H9 (cell line): ENCODE data around the gene MEF2A. TPM values are rescaled to one million over a fixed set of nuclear protein-coding genes. Genes with fewer than 3 reads are reported as not detected.

ENCODE experiments used
- DNase-seq: peaks from one replicate; pipeline ENCODE4 v3.0.0-alpha.2; 2017
- H2AFZ ChIP-seq: one replicate; pipeline ENCODE4 v1.6.1; 2013; ENCODE audit warnings: mild to moderate bottlenecking, low read length, control low read depth, moderate library complexity
- H2AK5ac ChIP-seq: 2 replicates; pipeline ENCODE4 v1.6.1; 2013; ENCODE audit warnings: low read length, control low read depth, mixed read lengths; ENCODE audit not compliant: insufficient read length
- H2BK120ac ChIP-seq: one replicate; pipeline ENCODE4 v1.6.1; 2013; ENCODE audit warnings: low read depth, mild to moderate bottlenecking, low read length, control low read depth, inconsistent platforms; ENCODE audit not compliant: poor library complexity, severe bottlenecking
- H2BK12ac ChIP-seq: 2 replicates; pipeline ENCODE4 v1.6.1; 2013; ENCODE audit warnings: low read length, control low read depth, mixed read lengths, low read depth; ENCODE audit not compliant: insufficient read length
- H2BK15ac ChIP-seq: 2 replicates; pipeline ENCODE4 v1.6.1; 2013; ENCODE audit warnings: low read depth, low read length, control low read depth
- H2BK20ac ChIP-seq: one replicate; pipeline ENCODE4 v1.6.1; 2013; ENCODE audit warnings: low read depth, mild to moderate bottlenecking, low read length, control low read depth, inconsistent platforms; ENCODE audit not compliant: poor library complexity, severe bottlenecking
- H2BK5ac ChIP-seq: 2 replicates; pipeline ENCODE4 v1.6.1; 2013; ENCODE audit warnings: low read length, control low read depth, mixed read lengths; ENCODE audit not compliant: insufficient read length
- H3K14ac ChIP-seq: 2 replicates; pipeline ENCODE4 v1.6.1; 2013; ENCODE audit warnings: low read length, control low read depth; ENCODE audit not compliant: insufficient read depth
- H3K18ac ChIP-seq: 2 replicates; pipeline ENCODE4 v1.6.1; 2013; ENCODE audit warnings: low read depth, mild to moderate bottlenecking, mixed read lengths, low read length, control low read depth; ENCODE audit not compliant: insufficient read length
- H3K23ac ChIP-seq: 2 replicates; pipeline ENCODE4 v1.6.1; 2013; ENCODE audit warnings: low read length, control low read depth, mixed read lengths, low read depth; ENCODE audit not compliant: insufficient read length
- H3K23me2 ChIP-seq: 2 replicates; pipeline ENCODE4 v1.6.1; 2013; ENCODE audit warnings: low read depth, mild to moderate bottlenecking, mixed read lengths, low read length, control low read depth; ENCODE audit not compliant: insufficient read length, poor library complexity, severe bottlenecking
- H3K27ac ChIP-seq: 2 replicates; pipeline ENCODE4 v1.5.1; 2013; ENCODE audit warnings: low read length, control low read depth, mixed read lengths, low read depth; ENCODE audit not compliant: insufficient read length
- H3K27me3 ChIP-seq: 2 replicates; pipeline ENCODE4 v1.6.1; 2013; ENCODE audit warnings: low read length, control low read depth, inconsistent platforms; ENCODE audit not compliant: insufficient read depth
- H3K4ac ChIP-seq: 2 replicates; pipeline ENCODE4 v1.6.1; 2013; ENCODE audit warnings: low read depth, mild to moderate bottlenecking, control low read depth, inconsistent platforms, low read length, moderate library complexity
- H3K4me1 ChIP-seq: 2 replicates; pipeline ENCODE4 v1.6.1; 2013; ENCODE audit warnings: low read length, control low read depth, inconsistent platforms; ENCODE audit not compliant: insufficient read depth
- H3K4me2 ChIP-seq: 2 replicates; pipeline ENCODE4 v1.6.1; 2013; ENCODE audit warnings: low read length, control low read depth, mixed read lengths; ENCODE audit not compliant: insufficient read length, insufficient read depth
- H3K56ac ChIP-seq: 2 replicates; pipeline ENCODE4 v1.6.1; 2013; ENCODE audit warnings: low read depth, mild to moderate bottlenecking, mixed read lengths, low read length, control low read depth; ENCODE audit not compliant: insufficient read length
- H3K79me1 ChIP-seq: 2 replicates; pipeline ENCODE4 v1.6.1; 2013; ENCODE audit warnings: low read depth, mild to moderate bottlenecking, moderate library complexity, low read length, control low read depth, inconsistent platforms; ENCODE audit not compliant: insufficient read depth, poor library complexity, severe bottlenecking
- H3K79me2 ChIP-seq: 2 replicates; pipeline ENCODE4 v1.6.1; 2013; ENCODE audit warnings: low read length, control low read depth, inconsistent platforms; ENCODE audit not compliant: insufficient read depth
- H3K9ac ChIP-seq: 2 replicates; pipeline ENCODE4 v1.6.1; 2013; ENCODE audit warnings: low read length, control low read depth, mixed read lengths; ENCODE audit not compliant: insufficient read length; ENCODE audit errors: extremely low read depth
- H3K9me3 ChIP-seq: one replicate; pipeline ENCODE4 v1.6.1; 2013; ENCODE audit warnings: low read depth, low read length, inconsistent platforms; ENCODE audit not compliant: control insufficient read depth
- H3T11ph ChIP-seq: one replicate; pipeline ENCODE4 v1.6.1; 2013; ENCODE audit warnings: mild to moderate bottlenecking, low read length, control low read depth, inconsistent platforms
- H4K20me1 ChIP-seq: one replicate; pipeline ENCODE4 v1.6.1; 2013; ENCODE audit not compliant: control insufficient read depth, insufficient read length, insufficient read depth
- H4K5ac ChIP-seq: 2 replicates; pipeline ENCODE4 v1.6.1; 2013; ENCODE audit warnings: low read depth, mild to moderate bottlenecking, mixed read lengths, low read length, control low read depth; ENCODE audit not compliant: insufficient read length
- H4K8ac ChIP-seq: replicated peaks from 2 replicates; pipeline ENCODE4 v1.6.1; 2013; ENCODE audit warnings: low read length, control low read depth, mixed read lengths, low read depth; ENCODE audit not compliant: insufficient read length
- H4K91ac ChIP-seq: 2 replicates; pipeline ENCODE4 v1.6.1; 2013; ENCODE audit warnings: low read depth, mild to moderate bottlenecking, moderate library complexity, mixed read lengths, low read length, control low read depth; ENCODE audit not compliant: insufficient read length
- H3K27ac Mint-ChIP-seq, 3 experiments: 2 replicates in 2 of 3; 3 replicates in 1 of 3; pipeline ENCODE4 v1.8.0; 2020 to 2021; ENCODE audit warnings: mixed read lengths in 3 of 3, mild to moderate bottlenecking in 1 of 3, moderate library complexity in 1 of 3
- H3K27me3 Mint-ChIP-seq: 2 replicates; pipeline ENCODE4 v1.8.0; 2021; ENCODE audit warnings: low read depth, mild to moderate bottlenecking, moderate library complexity, mixed read lengths
- H3K36me3 Mint-ChIP-seq, 3 experiments: 2 replicates in 2 of 3; 3 replicates in 1 of 3; pipeline ENCODE4 v1.8.0; 2020 to 2021; ENCODE audit warnings: low read depth in 3 of 3, mixed read lengths in 3 of 3; ENCODE audit not compliant: insufficient read depth in 1 of 3
- H3K4me1 Mint-ChIP-seq, 2 experiments: 2 replicates each; pipeline ENCODE4 v1.8.0; 2020; ENCODE audit warnings: mixed read lengths in 2 of 2
- H3K4me3 Mint-ChIP-seq, 2 experiments: 2 replicates in 1 of 2; 3 replicates in 1 of 2; pipeline ENCODE4 v1.8.0; 2020 to 2021; ENCODE audit warnings: mild to moderate bottlenecking in 2 of 2, mixed read lengths in 2 of 2, moderate library complexity in 1 of 2
- H3K9me3 Mint-ChIP-seq, 2 experiments: 2 replicates in 1 of 2; 3 replicates in 1 of 2; pipeline ENCODE4 v1.8.0; 2020; ENCODE audit warnings: mild to moderate bottlenecking in 2 of 2, mixed read lengths in 2 of 2, moderate library complexity in 1 of 2
- WGBS: extraction: QIAGEN DNeasy Blood & Tissue Kit; methylation state at CpG from one replicate; pipeline ENCODE4 v1.1.7; 2013; ENCODE audit warnings: missing lambda C conversion rate, low lambda C conversion rate, mixed read lengths; ENCODE audit not compliant: insufficient read length; ENCODE audit errors: extremely low coverage; 5-methylcytosine and 5-hydroxymethylcytosine counted together
- total RNA-seq: library from RNA; stranded (reverse); gene quantifications from 2 replicates; pipeline ENCODE4 v1.2.1, GENCODE V29; 2021
- TF ChIP-seq, protein P1 (sequence below): fragments of 200-600 bp; sonication (generic); conservative IDR thresholded peaks from 3 replicates; pipeline ENCODE4 v1.8.0; 2021; ENCODE audit warnings: antibody characterized with exemption, mild to moderate bottlenecking

The MEF2A gene
- total RNA-seq, 1 experiment from 2014 or later = 20.7 TPM

DNA sequence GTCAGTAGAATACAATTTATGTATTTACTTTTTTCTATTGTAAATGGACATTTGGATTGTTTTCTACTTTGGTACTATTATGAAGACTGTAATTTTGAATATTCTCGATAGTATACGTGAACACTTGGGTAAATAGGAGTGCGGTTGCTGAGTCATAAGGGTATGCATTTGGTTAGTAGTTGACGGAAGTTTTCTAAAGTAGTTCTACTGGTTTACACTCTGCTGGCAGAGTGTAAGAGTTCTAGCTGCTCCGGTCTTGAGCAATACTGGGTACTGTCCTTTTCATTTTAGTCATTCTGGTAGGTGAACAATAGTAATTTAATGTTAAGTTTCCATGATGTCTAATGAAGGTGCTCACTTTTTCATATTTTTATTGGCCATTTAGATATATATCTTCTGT, 70.0 kb downstream of the MEF2A start:
- Histone ChIP-seq H3K4ac (no peak overlapping the region), H2BK120ac (no peak overlapping the region), H3K27ac (no peak overlapping the region), H3K18ac (no peak overlapping the region), H4K8ac (no peak overlapping the region), H2BK12ac (no peak overlapping the region), H2BK5ac (no peak overlapping the region), H3K79me2 (no peaks in the 10 kb centered on the region), H4K20me1 (no peaks in the 10 kb centered on the region), H2AK5ac (no peak overlapping the region), H3K56ac (no peak overlapping the region), H3K27me3 (no peaks in the 10 kb centered on the region), H3K9ac (no peak overlapping the region), H3K4me2 (no peak overlapping the region), H2BK20ac (no peak overlapping the region), H3T11ph (no peak overlapping the region), H3K79me1 (peaks cover 1% of the 10 kb centered on the region), H2AFZ (no peak overlapping the region), H3K14ac (no peak overlapping the region), H4K5ac (no peak overlapping the region), H3K23me2 (no peaks in the 10 kb centered on the region), H3K23ac (no peak overlapping the region), H2BK15ac (no peak overlapping the region), H3K4me1 (peaks cover 3% of the 10 kb centered on the region; the same call in 1 of the 2 replicates), H3K9me3 (no peaks in the 10 kb centered on the region), H4K91ac (no peak overlapping the region)
- no peak overlapping the region for H3K27ac Mint-ChIP-seq
- peaks cover 5 to 7% of the 10 kb centered on the region in 2 experiments; a peak in 3 of 5 replicates for H3K9me3 Mint-ChIP-seq
- H3K4me1 Mint-ChIP-seq = peaks cover 16 to 18% of the 10 kb centered on the region in 2 experiments
- TF ChIP-seq, protein P1, sequence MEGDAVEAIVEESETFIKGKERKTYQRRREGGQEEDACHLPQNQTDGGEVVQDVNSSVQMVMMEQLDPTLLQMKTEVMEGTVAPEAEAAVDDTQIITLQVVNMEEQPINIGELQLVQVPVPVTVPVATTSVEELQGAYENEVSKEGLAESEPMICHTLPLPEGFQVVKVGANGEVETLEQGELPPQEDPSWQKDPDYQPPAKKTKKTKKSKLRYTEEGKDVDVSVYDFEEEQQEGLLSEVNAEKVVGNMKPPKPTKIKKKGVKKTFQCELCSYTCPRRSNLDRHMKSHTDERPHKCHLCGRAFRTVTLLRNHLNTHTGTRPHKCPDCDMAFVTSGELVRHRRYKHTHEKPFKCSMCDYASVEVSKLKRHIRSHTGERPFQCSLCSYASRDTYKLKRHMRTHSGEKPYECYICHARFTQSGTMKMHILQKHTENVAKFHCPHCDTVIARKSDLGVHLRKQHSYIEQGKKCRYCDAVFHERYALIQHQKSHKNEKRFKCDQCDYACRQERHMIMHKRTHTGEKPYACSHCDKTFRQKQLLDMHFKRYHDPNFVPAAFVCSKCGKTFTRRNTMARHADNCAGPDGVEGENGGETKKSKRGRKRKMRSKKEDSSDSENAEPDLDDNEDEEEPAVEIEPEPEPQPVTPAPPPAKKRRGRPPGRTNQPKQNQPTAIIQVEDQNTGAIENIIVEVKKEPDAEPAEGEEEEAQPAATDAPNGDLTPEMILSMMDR = no peak
- peaks cover 20 to 41% (median 22%) of the 10 kb centered on the region in 3 experiments for H3K36me3 Mint-ChIP-seq
- no CpG with 5 or more reads among the region's 5 CpGs for whole genome bisulfite sequencing
- no peak overlapping the region for H3K4me3 Mint-ChIP-seq
- no peaks in the 10 kb centered on the region for H3K27me3 Mint-ChIP-seq
- no peak for DNase-seq
